HUES64 (cell line): ENCODE results near the gene RHBG.
"Not testable (repeated sequence)": the region's sequence is repeated elsewhere in the genome, so short reads cannot be mapped to it uniquely, and the experiment has no call there.

ENCODE experiments used
- H3K27ac ChIP-seq: 2 replicates; pipeline ENCODE4 v1.7.0; 2013; ENCODE audit warnings: low read depth, low read length, inconsistent platforms
- H3K27me3 ChIP-seq: 2 replicates; pipeline ENCODE4 v1.6.1; 2013; ENCODE audit warnings: mild to moderate bottlenecking, low read length; ENCODE audit not compliant: insufficient read depth
- H3K36me3 ChIP-seq: 2 replicates; pipeline ENCODE4 v1.6.1; 2013; ENCODE audit warnings: mild to moderate bottlenecking, low read length; ENCODE audit not compliant: insufficient read depth
- H3K4me1 ChIP-seq: 2 replicates; pipeline ENCODE4 v1.6.1; 2013; ENCODE audit warnings: mild to moderate bottlenecking, low read length, moderate library complexity; ENCODE audit not compliant: insufficient read depth
- H3K4me3 ChIP-seq: 2 replicates; pipeline ENCODE4 v1.5.1; 2013; ENCODE audit warnings: mild to moderate bottlenecking, low read length, moderate library complexity
- H3K9ac ChIP-seq: 2 replicates; pipeline ENCODE4 v1.6.1; 2013; ENCODE audit warnings: mild to moderate bottlenecking, low read depth, low read length
- H3K9me3 ChIP-seq: 2 replicates; pipeline ENCODE4 v1.6.1; 2013; ENCODE audit warnings: low read depth, low read length; ENCODE audit not compliant: insufficient read depth
- WGBS: fragments of 150-250, 120-280 bp; methylation state at CpG from one replicate; pipeline ENCODE4 v1.1.7; 2013; ENCODE audit warnings: missing lambda C conversion rate; 5-methylcytosine and 5-hydroxymethylcytosine counted together

The RHBG gene

DNA sequence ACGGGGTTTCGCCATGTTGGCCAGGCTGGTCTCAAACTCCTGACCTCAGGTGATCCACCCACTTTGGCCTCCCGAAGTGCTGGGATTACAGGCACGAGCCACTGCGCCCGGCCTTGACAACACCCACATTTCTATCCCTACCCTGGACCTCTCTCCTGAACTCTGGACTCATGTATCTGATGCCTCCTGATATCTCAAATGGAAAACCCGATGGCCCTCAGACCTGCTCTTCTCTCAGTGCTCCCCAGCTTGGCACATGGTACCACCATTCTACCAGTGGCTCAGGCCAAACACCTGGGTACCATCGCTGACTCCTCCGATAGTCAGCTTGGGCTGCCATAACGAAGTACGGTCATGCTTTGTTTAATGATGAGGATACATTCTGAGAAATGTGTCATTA lies 8.5 kb upstream of the RHBG start:
- Histone ChIP-seq H3K36me3 (no peaks in the 10 kb centered on the region), H3K4me3 (no peak overlapping the region), H3K4me1 (no peaks in the 10 kb centered on the region), H3K9me3 (no peaks in the 10 kb centered on the region), H3K27me3 (peaks cover 4% of the 10 kb centered on the region), H3K27ac (no peak overlapping the region), H3K9ac (no peak overlapping the region)
- 92% methylated on average over 11 of the region's 11 CpGs for WGBS

DNA sequence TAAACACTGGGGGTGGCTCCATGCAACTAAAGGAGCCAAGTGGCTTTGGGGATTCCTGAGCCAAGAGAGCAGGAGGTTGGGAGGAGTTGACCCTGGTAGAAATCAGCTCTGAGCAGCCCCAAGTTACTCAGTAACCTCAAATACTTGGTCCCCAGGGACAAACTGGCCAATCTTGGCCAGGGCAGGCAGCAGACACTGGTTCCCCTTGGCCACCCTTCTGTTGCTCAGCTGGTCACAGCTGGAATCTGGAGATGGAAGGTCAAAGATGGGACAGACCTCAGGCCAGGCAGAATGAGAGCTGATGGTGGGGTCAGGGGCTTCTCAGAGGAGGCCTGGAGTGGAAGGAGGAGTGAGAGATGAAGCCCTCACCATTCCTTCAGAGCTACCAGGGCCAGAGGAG lies 3.3 kb upstream of the RHBG start:
- H3K36me3 ChIP-seq, result no peaks in the 10 kb centered on the region
- peaks cover 6% of the 10 kb centered on the region; the same call in 1 of the 2 replicates for H3K4me1 ChIP-seq
- H3K27ac ChIP-seq, result no peak overlapping the region
- no peak overlapping the region for H3K9ac ChIP-seq
- no peak overlapping the region for H3K4me3 ChIP-seq
- H3K27me3 ChIP-seq, result peaks cover 24% of the 10 kb centered on the region
- no peaks in the 10 kb centered on the region for H3K9me3 ChIP-seq

DNA sequence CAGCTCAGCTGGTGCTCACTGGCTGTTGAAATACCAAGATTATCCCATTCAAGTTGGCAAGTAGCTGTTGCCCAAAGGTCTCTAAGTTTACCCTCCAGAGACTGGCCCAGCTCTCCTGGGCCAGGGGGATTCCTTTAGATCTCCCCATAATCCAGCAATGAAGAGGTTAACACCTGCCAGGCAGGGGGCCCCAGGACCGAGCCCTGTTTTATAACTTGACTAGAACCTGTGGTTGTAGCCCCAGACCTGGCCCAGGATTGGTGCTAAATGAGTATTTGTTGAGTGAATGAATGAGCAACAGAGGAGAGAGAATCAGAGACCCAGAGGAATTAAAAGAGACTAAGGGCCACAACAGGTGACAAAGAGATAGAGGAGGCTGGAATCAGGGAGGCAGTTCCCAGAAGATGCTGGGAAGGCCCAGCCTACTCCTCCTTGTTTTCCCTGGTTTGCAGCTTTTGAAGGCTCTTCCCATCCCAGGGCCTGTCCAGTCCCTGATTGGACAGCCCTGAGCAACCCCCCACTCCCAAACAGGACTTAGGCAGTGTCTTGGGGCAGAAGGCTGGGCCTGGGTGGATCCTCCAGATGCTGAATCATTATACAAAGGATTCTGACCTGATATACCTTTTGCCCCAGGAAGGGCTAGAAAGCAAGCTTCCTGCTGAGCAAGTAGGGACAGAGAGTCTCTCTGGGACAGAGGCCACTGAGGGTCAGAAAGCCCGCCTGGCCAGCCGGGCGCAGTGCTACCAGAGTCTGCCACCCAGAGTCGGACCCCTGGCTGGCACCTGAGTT lies 2.4 kb upstream of the RHBG start:
- WGBS, result 80% methylated on average over 5 of the region's 5 CpGs
- Histone ChIP-seq H3K36me3 (no peaks in the 10 kb centered on the region), H3K4me1 (peaks cover 6% of the 10 kb centered on the region; the same call in 1 of the 2 replicates), H3K27me3 (peaks cover 26% of the 10 kb centered on the region), H3K27ac (no peak overlapping the region), H3K4me3 (no peak overlapping the region), H3K9ac (no peak overlapping the region), H3K9me3 (no peaks in the 10 kb centered on the region)

DNA sequence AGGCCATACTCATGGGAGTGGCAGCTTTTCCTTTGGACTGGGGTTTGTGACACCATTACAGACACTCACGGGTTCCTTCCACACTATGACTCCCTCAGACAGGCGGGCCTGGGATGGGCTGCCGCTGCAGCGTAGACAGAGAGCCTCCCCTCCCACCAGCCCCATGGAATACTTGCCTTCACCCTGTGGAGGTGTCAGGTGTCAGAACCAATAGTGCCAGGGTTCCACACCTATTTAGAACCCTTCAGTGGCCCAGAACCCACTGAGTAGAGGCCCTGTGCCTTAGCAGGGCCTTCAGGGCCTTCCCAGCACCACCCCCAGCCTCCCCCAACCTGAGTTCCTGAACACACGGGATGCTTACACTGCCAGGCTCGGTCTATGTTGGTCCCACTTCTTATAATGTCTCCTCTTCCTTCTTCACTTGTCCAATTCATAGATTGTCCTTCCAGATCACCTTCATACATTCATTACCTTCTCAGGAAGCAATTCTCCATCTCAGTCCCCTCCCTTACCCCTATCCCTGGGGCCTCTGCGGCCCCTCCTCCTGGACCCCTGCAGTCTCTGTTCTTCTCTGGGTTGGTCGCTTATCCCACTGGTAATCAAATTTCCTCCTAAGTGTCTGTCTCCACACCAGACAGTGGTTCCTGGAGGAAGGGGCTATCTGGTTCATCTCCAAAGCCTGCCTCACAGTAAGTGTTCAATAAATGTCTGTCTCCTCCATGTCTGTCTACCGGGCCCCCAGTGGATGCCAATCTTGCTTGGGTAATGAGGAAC lies 1.4 kb upstream of the RHBG start:
- Histone ChIP-seq H3K36me3 (no peaks in the 10 kb centered on the region), H3K27ac (no peak overlapping the region), H3K4me3 (no peak overlapping the region), H3K9me3 (no peaks in the 10 kb centered on the region), H3K4me1 (peaks cover 6% of the 10 kb centered on the region; the same call in 1 of the 2 replicates), H3K27me3 (peaks cover 26% of the 10 kb centered on the region), H3K9ac (no peak overlapping the region)
- WGBS, result 68% methylated on average over 9 of the region's 9 CpGs

DNA sequence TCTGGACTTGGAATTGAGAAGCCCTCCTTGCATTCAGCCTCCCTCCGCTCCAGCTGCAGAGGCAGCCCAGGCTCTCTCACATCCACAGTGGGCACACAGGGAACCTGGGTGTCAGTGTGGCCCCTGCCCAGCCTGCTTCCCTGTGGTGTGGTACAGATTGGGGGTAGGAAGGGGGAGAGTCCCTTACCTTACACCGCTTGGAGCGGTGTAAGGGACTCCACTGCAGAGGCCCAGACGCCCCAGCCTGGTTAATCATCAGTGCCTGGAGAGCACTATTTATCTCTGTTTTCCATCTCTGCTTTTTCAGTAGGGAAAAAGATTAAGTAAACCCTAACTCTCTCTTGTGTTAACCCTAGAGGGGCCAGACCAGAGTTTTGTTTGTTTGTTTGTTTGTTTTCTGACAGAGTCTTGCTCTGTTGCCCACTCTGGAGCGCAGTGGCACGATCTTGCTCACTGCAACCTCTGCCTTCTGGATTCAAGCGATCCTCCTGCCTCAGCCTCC lies 803 bp upstream of the RHBG start:
- 88% methylated on average over 7 of the region's 7 CpGs for WGBS
- no peak overlapping the region for H3K9ac ChIP-seq
- no peak overlapping the region for H3K27ac ChIP-seq
- H3K27me3 ChIP-seq, result peaks cover 26% of the 10 kb centered on the region
- H3K4me3 ChIP-seq, result no peak overlapping the region
- no peaks in the 10 kb centered on the region for H3K9me3 ChIP-seq
- H3K36me3 ChIP-seq, result no peaks in the 10 kb centered on the region
- peaks cover 6% of the 10 kb centered on the region; the same call in 1 of the 2 replicates for H3K4me1 ChIP-seq

DNA sequence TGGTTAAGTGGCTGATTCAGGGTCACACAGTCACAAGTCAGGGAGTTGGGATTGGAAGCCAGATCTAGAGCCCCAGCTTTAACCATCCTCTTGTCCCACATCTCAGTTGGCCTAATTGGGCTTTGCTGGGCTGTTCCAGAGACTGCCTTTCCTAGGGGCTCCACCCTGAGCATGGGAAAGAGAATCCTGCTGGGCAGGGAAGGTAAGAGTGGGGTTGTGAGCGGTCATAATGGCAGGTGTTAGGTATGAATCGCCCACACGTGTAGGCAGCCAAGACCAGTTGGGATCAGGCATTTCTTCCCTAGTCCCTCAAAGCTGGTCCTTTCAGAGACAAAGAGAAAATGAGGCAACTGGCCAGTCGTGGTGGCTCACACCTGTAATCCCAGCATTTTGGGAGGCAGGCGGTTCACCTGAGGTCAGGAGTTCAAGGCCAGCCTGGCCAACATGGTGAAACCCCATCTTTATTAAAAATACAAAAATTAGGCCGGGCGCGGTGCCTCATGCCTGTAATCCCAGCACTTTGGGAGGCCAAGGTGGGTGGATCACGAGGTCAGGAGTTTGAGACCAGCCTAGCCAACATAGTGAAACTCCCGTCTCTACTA lies 775 bp downstream of the RHBG start:
- not testable (repeated sequence) for H3K4me1 ChIP-seq, H3K9me3 ChIP-seq, H3K27ac ChIP-seq, H3K36me3 ChIP-seq
- 90% methylated on average over 9 of the region's 10 CpGs for WGBS
- peak overlapping the region; percentile 66 for H3K9ac ChIP-seq
- H3K4me3 ChIP-seq, result peak overlapping the region; percentile 60
- H3K27me3 ChIP-seq, result peaks cover 30% of the 10 kb centered on the region

DNA sequence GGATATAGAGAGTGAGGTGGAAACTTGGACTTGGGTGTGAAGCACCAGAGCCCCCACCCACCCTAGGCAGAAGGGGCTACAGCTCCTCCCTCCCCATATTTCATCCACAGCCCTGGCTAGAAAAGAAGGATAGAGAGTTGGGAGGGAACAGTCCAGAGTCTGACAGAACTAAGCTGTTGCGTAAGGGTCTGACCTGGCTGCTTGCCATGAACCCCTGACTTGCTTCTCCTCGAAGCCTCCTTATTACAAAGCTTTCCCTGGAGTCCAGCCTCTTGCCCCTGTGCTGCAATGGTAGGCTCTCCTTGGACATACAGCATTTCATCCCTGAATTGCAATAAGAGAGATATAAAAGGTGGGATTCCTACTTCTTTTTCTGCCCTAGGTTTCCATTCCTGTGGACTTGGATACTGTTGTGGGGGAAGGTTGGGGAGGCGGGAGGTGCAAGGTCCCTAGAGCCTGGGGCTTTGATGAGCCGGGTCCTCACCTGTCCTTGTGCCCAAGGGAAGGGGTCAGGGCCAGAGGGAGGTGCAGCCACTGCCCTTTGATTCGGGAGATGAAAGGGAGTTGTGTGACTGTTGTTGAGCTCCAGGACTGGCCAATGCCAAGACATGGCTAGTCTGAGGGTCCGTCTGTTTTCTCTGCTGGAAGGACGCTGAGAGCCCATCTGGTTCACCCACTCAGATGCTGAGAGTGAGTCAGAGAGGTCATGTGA lies 2.7 kb downstream of the RHBG start:
- peaks cover 3% of the 10 kb centered on the region; the same call in 1 of the 2 replicates for H3K4me1 ChIP-seq
- no peak overlapping the region for H3K9ac ChIP-seq
- no peaks in the 10 kb centered on the region for H3K36me3 ChIP-seq
- no peaks in the 10 kb centered on the region for H3K9me3 ChIP-seq
- H3K27ac ChIP-seq, result no peak overlapping the region
- WGBS, result 73% methylated on average over 7 of the region's 7 CpGs
- H3K27me3 ChIP-seq, result peaks cover 30% of the 10 kb centered on the region
- H3K4me3 ChIP-seq, result no peak overlapping the region

DNA sequence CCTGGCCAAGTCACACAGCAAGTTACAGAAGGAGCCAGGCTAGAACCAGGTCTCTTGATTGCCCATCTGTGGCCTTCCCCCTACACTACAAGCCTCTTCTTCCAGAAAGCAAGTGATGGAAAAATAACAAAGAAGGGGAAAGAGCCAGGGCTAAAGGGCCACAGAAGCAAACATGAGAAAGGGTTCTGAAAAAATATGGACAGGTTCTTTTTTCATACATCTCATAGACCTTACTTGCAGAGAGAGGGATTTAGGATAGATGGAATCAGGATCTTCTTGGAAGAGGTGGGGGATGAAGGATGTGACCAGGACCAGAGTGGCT lies 3.2 kb downstream of the RHBG start:
- peaks cover 30% of the 10 kb centered on the region for H3K27me3 ChIP-seq

DNA sequence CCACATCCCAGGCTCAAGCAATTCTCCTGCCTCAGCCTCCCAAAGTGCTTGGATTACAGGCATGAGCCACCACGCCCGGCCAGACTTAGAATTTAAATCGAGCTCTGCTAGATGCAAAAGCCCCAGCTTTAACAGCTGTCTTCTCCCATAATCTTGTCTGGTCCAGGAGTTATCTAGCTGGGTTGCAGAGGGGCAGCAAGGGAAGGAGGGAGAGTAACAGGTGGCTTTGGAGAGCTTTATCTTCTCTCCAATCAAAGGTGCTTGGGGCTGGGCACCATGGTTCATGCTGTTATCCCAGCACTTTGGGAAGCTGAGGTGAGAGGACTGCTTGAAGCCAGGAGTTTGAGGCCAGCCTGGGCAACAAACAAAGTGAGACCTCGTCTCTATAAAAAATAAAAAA lies 3.9 kb downstream of the RHBG start:
- WGBS, result 85% methylated on average over 4 of the region's 4 CpGs
- H3K36me3 ChIP-seq, result no peaks in the 10 kb centered on the region
- no peak overlapping the region for H3K4me3 ChIP-seq
- H3K4me1 ChIP-seq, result peaks cover 3% of the 10 kb centered on the region; the same call in 1 of the 2 replicates
- H3K9ac ChIP-seq, result no peak overlapping the region
- H3K27me3 ChIP-seq, result peaks cover 30% of the 10 kb centered on the region
- H3K9me3 ChIP-seq, result no peaks in the 10 kb centered on the region
- H3K27ac ChIP-seq, result no peak overlapping the region

More for the DNA sequence above, 3.2 kb downstream of the RHBG start:
- Histone ChIP-seq H3K9ac (no peak overlapping the region), H3K36me3 (no peaks in the 10 kb centered on the region), H3K9me3 (no peaks in the 10 kb centered on the region), H3K27ac (no peak overlapping the region), H3K4me3 (no peak overlapping the region), H3K4me1 (peaks cover 3% of the 10 kb centered on the region; the same call in 1 of the 2 replicates)

DNA sequence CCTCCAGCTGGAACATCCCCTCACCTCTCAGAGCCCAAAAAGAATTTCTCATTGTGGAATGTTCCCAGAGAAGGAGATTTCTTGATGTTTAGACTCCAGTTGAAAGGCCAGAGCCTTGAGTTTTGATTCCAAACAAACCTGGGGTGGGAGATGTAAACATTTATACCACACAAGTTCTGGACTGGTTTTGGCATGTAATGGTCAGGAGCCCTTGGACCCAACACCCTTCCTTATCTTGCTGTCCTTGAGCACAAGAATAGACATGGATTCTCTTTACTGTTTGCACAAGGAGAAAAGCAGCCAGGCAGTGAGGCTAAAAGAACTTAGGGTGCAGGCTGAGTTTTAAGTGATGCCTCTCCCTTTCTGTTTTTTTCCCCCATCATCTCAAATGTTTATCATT lies 4.5 kb downstream of the RHBG start:
- Histone ChIP-seq H3K4me3 (no peak overlapping the region), H3K36me3 (no peaks in the 10 kb centered on the region), H3K9me3 (no peaks in the 10 kb centered on the region)

DNA sequence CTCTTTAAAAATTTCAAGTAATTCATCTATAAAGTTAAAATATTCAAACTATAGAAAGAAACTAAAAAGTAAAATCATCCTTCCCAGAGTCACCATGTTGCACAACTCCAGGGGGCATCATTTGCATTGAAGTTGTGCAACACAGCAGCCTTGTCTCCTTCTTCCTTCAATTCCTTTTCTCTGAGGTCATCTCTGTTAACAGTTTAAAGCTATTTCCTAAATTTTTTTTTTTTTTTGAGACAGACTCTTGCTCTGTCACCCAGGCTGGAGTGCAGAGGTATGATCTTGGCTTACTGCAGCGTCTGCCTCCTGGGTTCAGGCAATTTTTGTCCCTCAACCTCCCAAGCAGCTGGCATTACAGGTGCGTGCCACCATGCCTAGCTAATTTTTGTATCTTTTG lies 7.1 kb downstream of the RHBG start:
- Histone ChIP-seq H3K36me3 (no peaks in the 10 kb centered on the region), H3K9ac (no peak overlapping the region), H3K27ac (no peak overlapping the region), H3K9me3 (no peaks in the 10 kb centered on the region), H3K4me1 (no peaks in the 10 kb centered on the region), H3K4me3 (no peak overlapping the region), H3K27me3 (peaks cover 5% of the 10 kb centered on the region; the same call in 1 of the 2 replicates)
- 92% methylated on average over 2 of the region's 2 CpGs for WGBS

More for the DNA sequence above, 4.5 kb downstream of the RHBG start:
- Histone ChIP-seq H3K9ac (no peak overlapping the region), H3K27me3 (peaks cover 23% of the 10 kb centered on the region), H3K27ac (no peak overlapping the region), H3K4me1 (peaks cover 3% of the 10 kb centered on the region; the same call in 1 of the 2 replicates)
